Hematopoietic multipotent progenitor cell treated with erythropoietin and hydrocortisone succinate and interleukin-3 and kit ligand, for 4 days (in vitro differentiated cells): ENCODE results near the gene CAPN2.
A peak's percentile ranks its signal among the peaks of the same experiment; 100 is the strongest.
"Not testable (repeated sequence)": the region's sequence is repeated elsewhere in the genome, so short reads cannot be mapped to it uniquely, and the experiment has no call there.

Experiments used
- DNase-seq: peaks from one replicate; pipeline ENCODE4 v3.0.0-alpha.2; 2015

The CAPN2 gene

GRCh38 chr1:223793716-223794115 is 81.4 kb downstream of the CAPN2 start:
- no peak for DNase-seq

DNA sequence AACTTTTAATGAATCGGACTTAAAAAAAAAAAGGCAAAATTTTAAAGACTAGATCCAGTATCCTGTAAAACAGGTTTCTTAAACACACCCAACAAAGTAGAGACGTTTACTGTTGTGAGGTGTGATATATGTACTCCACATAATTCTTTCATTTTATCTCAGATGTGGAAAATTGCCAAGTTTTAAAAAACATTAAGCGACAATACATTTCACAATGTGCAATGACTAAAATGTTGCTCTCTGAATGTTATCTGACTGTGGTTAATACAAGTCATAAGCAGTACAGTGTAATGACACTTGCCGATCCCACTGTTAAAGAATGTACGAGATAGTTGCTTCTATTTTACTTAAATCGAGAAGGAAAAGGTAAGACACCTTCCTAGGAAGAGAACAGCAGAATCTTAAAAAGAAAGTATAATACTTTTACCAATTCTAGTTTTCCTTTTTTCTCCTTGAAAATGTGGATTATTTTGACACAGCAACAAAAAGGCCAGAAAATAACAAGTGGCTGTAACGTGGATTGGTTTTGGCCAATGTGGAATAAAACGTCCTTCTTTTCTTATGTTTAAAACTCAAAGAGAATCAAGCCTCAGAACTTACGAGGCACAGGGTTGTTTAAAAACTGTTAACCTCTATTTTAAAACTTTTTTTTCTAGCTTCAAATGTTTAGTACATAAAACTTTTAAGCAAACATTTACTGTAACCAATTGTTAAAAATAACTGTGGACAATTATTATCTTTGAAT is 82.0 kb downstream of the CAPN2 start:
- peak; percentile 59 for DNase-seq

- DNase-seq, result no peak
These were observed 83.9 kb downstream of the CAPN2 start for GRCh38 chr1:223796210-223796609.

DNA sequence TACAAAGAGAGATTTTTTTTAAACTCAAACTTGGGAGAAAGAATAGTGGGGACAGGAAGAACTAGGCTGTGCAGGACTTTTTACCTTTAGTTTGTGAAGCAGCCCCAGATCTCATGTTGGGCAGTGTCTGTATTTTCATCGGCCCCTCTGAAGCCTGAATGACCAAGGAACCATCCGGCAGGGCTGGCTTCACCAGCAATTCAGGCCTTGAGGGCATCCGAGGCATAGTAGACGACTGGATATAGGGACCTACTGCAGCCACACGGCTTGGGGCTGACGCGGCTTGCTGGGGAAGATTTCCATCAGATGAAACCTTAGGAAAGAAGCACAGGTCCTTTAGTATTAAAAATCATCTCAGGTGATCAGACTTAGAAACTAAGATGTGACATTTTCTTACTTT is 89.7 kb downstream of the CAPN2 start:
- DNase-seq, result no peak

DNA sequence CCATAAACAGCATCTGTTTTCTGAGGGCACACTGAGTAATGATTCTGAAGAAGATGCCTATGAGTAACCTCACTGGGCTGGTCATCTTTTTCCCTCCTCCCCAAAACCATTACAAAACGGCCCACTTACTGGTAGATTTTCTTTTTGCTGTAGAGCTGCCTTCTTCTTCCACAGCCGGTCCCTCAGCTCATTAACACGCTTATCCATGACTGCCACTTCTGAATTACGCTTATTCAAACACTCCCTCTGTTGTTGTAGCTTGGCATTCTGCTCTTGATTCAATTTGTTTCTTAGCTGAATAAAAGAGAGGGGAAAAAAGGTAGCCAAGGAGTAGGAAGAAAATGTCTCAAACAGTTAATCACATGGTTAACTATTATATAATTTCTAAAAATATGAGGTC is 90.3 kb downstream of the CAPN2 start:
- DNase-seq, result no peak

DNA sequence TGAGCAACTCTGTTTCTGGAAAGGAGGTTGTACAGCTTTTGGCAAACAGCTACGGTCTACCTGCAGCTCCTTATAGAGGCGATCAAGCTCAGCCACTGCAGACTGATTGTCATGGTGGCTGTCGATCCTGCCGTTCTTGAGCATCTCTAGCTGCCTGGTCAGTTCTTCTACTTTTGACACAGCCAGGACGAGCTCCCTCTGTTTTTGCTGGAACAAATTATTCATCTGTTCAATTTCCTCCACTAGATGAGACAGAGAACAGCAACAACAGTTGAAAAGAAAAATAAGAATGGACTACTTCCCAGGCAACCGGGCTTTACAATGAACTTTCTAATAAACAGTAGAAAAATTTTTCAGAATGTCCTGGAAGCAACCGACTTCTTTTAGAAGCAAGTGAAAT is 90.9 kb downstream of the CAPN2 start:
- DNase-seq, result no peak

DNA sequence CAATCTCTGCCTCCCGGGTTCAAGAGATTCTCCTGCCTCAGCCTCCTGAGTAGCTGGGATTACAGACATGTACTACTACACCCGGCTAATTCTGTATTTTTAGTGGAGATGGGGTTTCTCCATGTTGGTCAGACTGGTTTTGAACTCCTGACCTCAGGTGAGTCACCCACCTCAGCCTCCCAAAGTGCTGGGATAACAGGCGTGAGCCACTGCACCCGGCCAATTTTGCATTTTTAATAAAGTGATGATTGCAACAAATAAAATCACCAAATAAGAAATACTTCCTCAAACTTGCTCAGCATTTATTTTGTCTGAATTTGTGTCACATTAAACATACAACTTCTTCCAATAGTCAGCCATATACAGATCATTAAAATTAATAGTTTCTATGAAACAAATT is 97.6 kb downstream of the CAPN2 start:
- DNase-seq, result not testable (repeated sequence)

- DNase-seq, result no peak
These were observed 98.2 kb downstream of the CAPN2 start for GRCh38 chr1:223810586-223810985.

GRCh38 chr1:223811634-223812101 is 99.3 kb downstream of the CAPN2 start:
- DNase-seq, result peak; percentile 79

- no peak for DNase-seq
These were observed 101.3 kb downstream of the CAPN2 start for GRCh38 chr1:223813645-223814044.

DNA sequence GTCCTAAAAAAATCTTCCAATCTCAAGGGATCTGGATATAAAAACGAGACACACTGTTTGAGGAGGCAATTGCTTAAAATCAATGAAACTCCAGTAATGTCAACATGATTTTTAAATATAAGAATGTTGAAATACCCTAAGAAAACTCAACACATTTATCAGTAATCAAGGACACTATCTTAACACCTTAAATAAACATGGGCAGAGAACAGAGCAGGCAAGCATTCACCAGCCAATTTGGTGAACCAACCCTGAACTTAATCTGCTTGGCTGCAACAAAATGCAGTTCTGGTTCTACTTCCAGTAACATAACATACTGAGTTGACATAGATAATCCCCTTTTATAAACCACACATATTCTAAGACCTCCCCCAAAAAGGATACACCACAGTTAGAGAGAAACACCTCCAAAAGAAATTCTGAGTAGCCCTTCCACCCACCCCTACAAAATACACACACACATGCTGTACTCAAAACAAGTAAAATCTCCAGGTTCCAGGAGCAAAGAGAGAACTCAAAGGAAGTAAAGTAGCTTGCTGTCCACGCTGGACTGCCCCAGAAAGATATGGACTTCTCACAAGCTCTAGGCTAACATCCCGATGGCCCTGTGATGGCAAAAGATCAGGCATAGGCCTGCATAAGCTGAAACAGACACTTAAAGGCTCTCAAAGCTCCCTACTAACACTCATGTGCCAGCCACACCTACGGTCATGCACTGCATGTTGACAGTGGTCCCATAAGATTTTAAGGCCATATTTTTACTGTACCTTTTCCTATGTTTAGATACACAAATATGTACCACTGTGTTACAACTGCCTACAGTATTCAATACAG is 102.9 kb downstream of the CAPN2 start:
- DNase-seq, result no peak

GRCh38 chr1:223815865-223816264 is 103.5 kb downstream of the CAPN2 start:
- DNase-seq, result no peak

- not testable (repeated sequence) for DNase-seq
These were observed 104.9 kb downstream of the CAPN2 start for GRCh38 chr1:223817265-223817664.

- DNase-seq, result no peak
These were observed 107.6 kb downstream of the CAPN2 start for GRCh38 chr1:223819730-223820514.

DNA sequence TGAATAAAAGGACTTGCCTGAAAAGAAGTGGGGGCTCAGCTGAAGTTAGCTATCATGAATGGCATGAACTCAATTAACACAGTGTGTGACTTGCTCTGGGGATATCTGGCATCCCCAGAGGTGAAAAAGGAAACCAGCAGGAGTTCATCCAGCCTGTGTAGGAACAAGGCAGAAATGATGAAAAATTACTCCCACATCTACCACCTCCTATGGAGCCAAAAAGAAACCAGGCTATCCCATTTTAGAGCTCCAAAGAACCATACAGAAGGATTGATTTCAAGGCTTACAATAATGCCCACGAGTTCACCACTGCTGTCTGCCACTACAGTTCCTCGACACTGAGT is 108.1 kb downstream of the CAPN2 start:
- no peak for DNase-seq

DNA sequence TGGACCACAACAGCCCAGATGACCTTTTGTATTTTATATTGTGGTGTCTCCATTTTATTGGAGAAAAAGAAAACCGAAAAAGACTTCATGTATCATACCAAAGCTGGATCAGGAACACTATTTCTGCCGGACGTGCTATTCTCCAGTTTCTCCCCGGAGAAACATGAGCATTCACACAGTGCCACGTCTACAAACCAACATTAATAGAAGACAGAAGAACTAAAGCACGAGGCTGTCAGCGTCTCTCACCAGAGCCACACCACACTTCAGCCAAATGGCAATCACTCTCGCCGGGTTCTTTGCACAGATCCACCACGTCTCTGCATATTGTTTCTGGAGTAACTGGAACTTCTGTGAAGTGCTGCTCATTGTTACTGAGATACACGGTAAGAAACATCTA is 108.6 kb downstream of the CAPN2 start:
- DNase-seq, result no peak

- no peak for DNase-seq
These were observed 111.9 kb downstream of the CAPN2 start for GRCh38 chr1:223824287-223824686.

DNA sequence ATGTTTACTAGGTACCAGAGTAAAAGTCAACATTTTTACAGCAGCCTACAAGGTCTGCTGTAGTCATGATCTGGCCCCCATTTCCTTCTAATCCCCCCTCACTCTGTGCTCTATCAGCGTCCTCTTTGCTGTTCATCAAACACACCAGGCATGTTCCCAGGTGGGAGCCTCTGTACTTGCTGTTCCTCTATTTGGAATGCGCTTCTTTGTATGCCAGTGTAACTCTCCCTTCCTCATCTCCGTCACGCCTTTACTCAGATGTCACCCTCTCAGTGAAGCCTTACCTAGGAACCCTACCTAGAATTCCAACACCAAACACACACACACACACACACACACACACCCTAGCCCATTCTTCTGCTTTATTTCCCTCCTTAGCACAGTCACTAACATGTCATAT is 112.4 kb downstream of the CAPN2 start:
- DNase-seq, result no peak
